MCF 10A (cell line): ENCODE data around the gene P3H1. TPM values are rescaled to one million over a fixed set of nuclear protein-coding genes. Genes with fewer than 3 reads are reported as not detected.

ENCODE experiments used
- BruUV-seq: library from RNA; stranded (reverse); fragments of 400-500 nt; replicated peaks from 2 replicates; lab custom pipeline; 2021; lab: Mats Ljungman, UMichigan
- CTCF ChIA-PET: fragments of 300-600 bp; sonication (Branson Sonifier 250); formaldehyde crosslinking; extraction: SDS; loops from one replicate; lab custom pipeline; 2021; ENCODE audit warnings: antibody characterized with exemption, inconsistent platforms; lab: Yijun Ruan, JAX
- POLR2A ChIA-PET: fragments of 300-600, 350-650 bp; sonication (Branson Sonifier 250); formaldehyde crosslinking; extraction: SDS; loops from one replicate; lab custom pipeline; 2020; ENCODE audit warnings: antibody characterized with exemption, inconsistent platforms; lab: Yijun Ruan, JAX
- DNase-seq: peaks from one replicate; pipeline ENCODE4 v3.0.0-alpha.2; 2018; ENCODE audit not compliant: unreplicated experiment
- H3K27ac Mint-ChIP-seq: one replicate; pipeline ENCODE4 v1.8.0; 2022; ENCODE audit warnings: mild to moderate bottlenecking, low read depth, mixed read lengths; ENCODE audit not compliant: unreplicated experiment
- H3K27me3 Mint-ChIP-seq: one replicate; pipeline ENCODE4 v1.8.0; 2022; ENCODE audit warnings: mixed read lengths; ENCODE audit not compliant: insufficient read depth, unreplicated experiment
- H3K36me3 Mint-ChIP-seq: one replicate; pipeline ENCODE4 v1.8.0; 2022; ENCODE audit warnings: mild to moderate bottlenecking, moderate library complexity, mixed read lengths; ENCODE audit not compliant: insufficient read depth, unreplicated experiment
- H3K4me1 Mint-ChIP-seq: one replicate; pipeline ENCODE4 v1.8.0; 2022; ENCODE audit warnings: mixed read lengths; ENCODE audit not compliant: insufficient read depth, unreplicated experiment
- H3K4me3 Mint-ChIP-seq: one replicate; pipeline ENCODE4 v1.8.0; 2022; ENCODE audit warnings: mild to moderate bottlenecking, moderate library complexity, mixed read lengths; ENCODE audit not compliant: unreplicated experiment
- H3K9me3 Mint-ChIP-seq: one replicate; pipeline ENCODE4 v1.8.0; 2022; ENCODE audit warnings: mixed read lengths; ENCODE audit not compliant: unreplicated experiment
- CTCF ChIP-seq: fragments of 200-600 bp; IDR thresholded peaks from one replicate; pipeline ENCODE4 v1.8.0; 2022; ENCODE audit warnings: antibody characterized with exemption, mild to moderate bottlenecking; ENCODE audit not compliant: unreplicated experiment
- intact Hi-C: fragments of 100-400 bp; cut with micrococcal nuclease; formaldehyde crosslinking; loops from 2 replicates; pipeline ENCODE4 v1.14.1; 2022
- total RNA-seq: library from RNA; stranded (reverse); gene quantifications from 2 replicates; pipeline ENCODE4 v1.2.3, GENCODE V29; 2022

The P3H1 gene
- total RNA-seq, 1 experiment from 2014 or later = 36.1 TPM

- H3K9me3 Mint-ChIP-seq = no peaks in the 10 kb centered on the region
- no peak overlapping the region for H3K4me3 Mint-ChIP-seq
- H3K27me3 Mint-ChIP-seq = no peaks in the 10 kb centered on the region
- BruUV-seq = no TSS peak
- no peaks in the 10 kb centered on the region for H3K36me3 Mint-ChIP-seq
- no peak for DNase-seq
- H3K4me1 Mint-ChIP-seq = peaks cover 6% of the 10 kb centered on the region
- H3K27ac Mint-ChIP-seq = no peak overlapping the region
- intact Hi-C loops = loop anchor here (10.0 kb wide), 1 partner anchor 590 kb away; no protein-coding TSS in a partner anchor
- no peak for TF ChIP-seq CTCF
- POLR2A ChIA-PET = interaction anchor here (1.1 to 2.6 kb wide), 4 partner anchors 8 to 76 kb away, joined by 3 to 10 read pairs (median 4); partner anchors contain the start of gene YBX1
- CTCF ChIA-PET = no interaction called here
Observed at GRCh38 chr1:42735056-42735455, 31.8 kb downstream of the P3H1 start.

GRCh38 chr1:42734201-42735035, 32.4 kb downstream of the P3H1 start:
- no peak for TF ChIP-seq CTCF
- H3K27me3 Mint-ChIP-seq = no peaks in the 10 kb centered on the region
- intact Hi-C loops = loop anchor here (10.0 kb wide), 1 partner anchor 590 kb away; no protein-coding TSS in a partner anchor
- POLR2A ChIA-PET = interaction anchor here (0.6 to 2.6 kb wide), 3 partner anchors 9 to 32 kb away, joined by 3 to 10 read pairs (median 4); no protein-coding TSS in a partner anchor
- DNase-seq = no peak
- CTCF ChIA-PET = interaction anchor here (0.7 to 1.1 kb wide), 3 partner anchors 15 to 24 kb away, joined by 3 read pairs; no protein-coding TSS in a partner anchor
- no peaks in the 10 kb centered on the region for H3K9me3 Mint-ChIP-seq
- no peak overlapping the region for H3K27ac Mint-ChIP-seq
- H3K4me1 Mint-ChIP-seq = peaks cover 6% of the 10 kb centered on the region
- no peak overlapping the region for H3K4me3 Mint-ChIP-seq
- no TSS peak for BruUV-seq
- H3K36me3 Mint-ChIP-seq = no peaks in the 10 kb centered on the region

- Mint-ChIP-seq H3K9me3 (no peaks in the 10 kb centered on the region), H3K27me3 (no peaks in the 10 kb centered on the region), H3K4me3 (no peak overlapping the region), H3K27ac (no peak overlapping the region), H3K36me3 (no peaks in the 10 kb centered on the region), H3K4me1 (peaks cover 6% of the 10 kb centered on the region)
- intact Hi-C loops = loop anchor here (10.0 kb wide), 1 partner anchor 589 kb away; no protein-coding TSS in a partner anchor
- ChIA-PET CTCF (interaction anchor here (0.6 to 1.1 kb wide), 3 partner anchors 19 to 562 kb away, joined by 3 read pairs; no protein-coding TSS in a partner anchor), POLR2A (interaction anchor here (2.6 kb wide), 1 partner anchor 10 kb away, joined by 10 read pairs; no protein-coding TSS in a partner anchor)
- DNase-seq = no peak
- no peak for TF ChIP-seq CTCF
- BruUV-seq = no TSS peak
Observed at GRCh38 chr1:42733415-42734200, 33.2 kb downstream of the P3H1 start.
